ENCODE measurements around the gene SPPL2B.

DNA sequence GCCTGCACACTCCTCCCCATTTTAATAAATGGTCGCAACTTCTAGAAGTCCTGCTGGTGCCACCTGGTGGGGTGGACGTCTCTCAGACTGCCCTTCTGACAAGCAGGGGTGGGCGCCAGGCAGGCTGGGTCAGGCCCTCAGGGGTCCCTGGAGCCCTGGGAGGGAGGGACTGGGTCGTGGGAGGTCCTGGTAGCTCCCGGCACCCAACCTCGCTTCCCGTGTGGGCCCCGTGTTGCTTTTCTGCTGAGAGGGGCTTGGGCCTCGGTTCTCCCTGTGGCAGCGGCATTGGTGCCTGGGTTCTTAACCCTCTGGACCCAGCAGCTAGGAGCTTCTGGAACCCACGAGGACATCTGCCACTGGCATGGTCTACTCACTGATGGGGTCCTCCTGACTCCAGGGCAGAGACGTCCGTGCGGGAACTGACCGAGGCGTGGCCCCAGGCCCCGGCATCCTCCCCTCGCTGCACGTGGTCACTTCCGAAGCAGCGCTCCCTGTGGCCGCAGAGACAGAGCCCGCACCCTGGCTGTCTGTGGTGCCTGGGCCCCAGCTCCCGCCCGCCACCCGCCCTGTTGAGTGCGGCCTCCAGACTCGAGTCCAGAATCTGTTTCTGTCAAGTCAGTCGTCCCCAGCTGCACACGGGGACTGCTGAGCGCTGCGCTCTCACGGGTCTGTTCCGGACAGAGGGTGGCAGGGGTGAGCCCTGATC lies 25.6 kb downstream of the SPPL2B start:
- TF ChIP-seq, protein P1, sequence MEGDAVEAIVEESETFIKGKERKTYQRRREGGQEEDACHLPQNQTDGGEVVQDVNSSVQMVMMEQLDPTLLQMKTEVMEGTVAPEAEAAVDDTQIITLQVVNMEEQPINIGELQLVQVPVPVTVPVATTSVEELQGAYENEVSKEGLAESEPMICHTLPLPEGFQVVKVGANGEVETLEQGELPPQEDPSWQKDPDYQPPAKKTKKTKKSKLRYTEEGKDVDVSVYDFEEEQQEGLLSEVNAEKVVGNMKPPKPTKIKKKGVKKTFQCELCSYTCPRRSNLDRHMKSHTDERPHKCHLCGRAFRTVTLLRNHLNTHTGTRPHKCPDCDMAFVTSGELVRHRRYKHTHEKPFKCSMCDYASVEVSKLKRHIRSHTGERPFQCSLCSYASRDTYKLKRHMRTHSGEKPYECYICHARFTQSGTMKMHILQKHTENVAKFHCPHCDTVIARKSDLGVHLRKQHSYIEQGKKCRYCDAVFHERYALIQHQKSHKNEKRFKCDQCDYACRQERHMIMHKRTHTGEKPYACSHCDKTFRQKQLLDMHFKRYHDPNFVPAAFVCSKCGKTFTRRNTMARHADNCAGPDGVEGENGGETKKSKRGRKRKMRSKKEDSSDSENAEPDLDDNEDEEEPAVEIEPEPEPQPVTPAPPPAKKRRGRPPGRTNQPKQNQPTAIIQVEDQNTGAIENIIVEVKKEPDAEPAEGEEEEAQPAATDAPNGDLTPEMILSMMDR (IDR thresholded peaks at IDR 0.05) = no peak
- no peak for TF ChIP-seq POLR2A (IDR thresholded peaks at IDR 0.05)

All from Peyer's patch (tissue), 4 donors.